ACC112 (cell line): ENCODE data around the gene RPTOR.

Experiments used
- H2AFZ ChIP-seq: fragments of 200-600 bp; sonication (generic); one replicate; pipeline ENCODE4 v1.6.0; 2017; ENCODE audit warnings: antibody characterized with exemption, low read length; ENCODE audit not compliant: unreplicated experiment
- H3K27ac ChIP-seq: fragments of 200-600 bp; sonication (generic); 2 replicates; pipeline ENCODE4 v1.5.1; 2014; ENCODE audit warnings: low read depth, mild to moderate bottlenecking, antibody characterized with exemption, low read length, moderate library complexity
- H3K27me3 ChIP-seq: fragments of 200-600 bp; sonication (generic); 2 replicates; pipeline ENCODE4 v1.6.1; 2014; ENCODE audit warnings: mild to moderate bottlenecking, antibody characterized with exemption, low read length, moderate library complexity, mixed read lengths; ENCODE audit not compliant: insufficient read depth
- H3K36me3 ChIP-seq: fragments of 200-600 bp; sonication (generic); 2 replicates; pipeline ENCODE4 v1.6.1; 2016; ENCODE audit warnings: mild to moderate bottlenecking, antibody characterized with exemption, low read length, moderate library complexity, mixed read lengths; ENCODE audit not compliant: insufficient read depth
- H3K4me1 ChIP-seq: fragments of 200-600 bp; sonication (generic); one replicate; pipeline ENCODE4 v1.6.1; 2016; ENCODE audit warnings: low read length, mixed read lengths; ENCODE audit not compliant: insufficient read depth, unreplicated experiment, control insufficient read depth
- H3K4me3 ChIP-seq: fragments of 200-600 bp; sonication (generic); 2 replicates; pipeline ENCODE4 v1.5.1; 2014; ENCODE audit warnings: mild to moderate bottlenecking, low read depth, low read length
- H3K79me2 ChIP-seq: fragments of 200-600 bp; sonication (generic); one replicate; pipeline ENCODE4 v1.6.0; 2016; ENCODE audit warnings: low read length; ENCODE audit not compliant: control insufficient read depth, unreplicated experiment, insufficient read depth

RPTOR gene

DNA sequence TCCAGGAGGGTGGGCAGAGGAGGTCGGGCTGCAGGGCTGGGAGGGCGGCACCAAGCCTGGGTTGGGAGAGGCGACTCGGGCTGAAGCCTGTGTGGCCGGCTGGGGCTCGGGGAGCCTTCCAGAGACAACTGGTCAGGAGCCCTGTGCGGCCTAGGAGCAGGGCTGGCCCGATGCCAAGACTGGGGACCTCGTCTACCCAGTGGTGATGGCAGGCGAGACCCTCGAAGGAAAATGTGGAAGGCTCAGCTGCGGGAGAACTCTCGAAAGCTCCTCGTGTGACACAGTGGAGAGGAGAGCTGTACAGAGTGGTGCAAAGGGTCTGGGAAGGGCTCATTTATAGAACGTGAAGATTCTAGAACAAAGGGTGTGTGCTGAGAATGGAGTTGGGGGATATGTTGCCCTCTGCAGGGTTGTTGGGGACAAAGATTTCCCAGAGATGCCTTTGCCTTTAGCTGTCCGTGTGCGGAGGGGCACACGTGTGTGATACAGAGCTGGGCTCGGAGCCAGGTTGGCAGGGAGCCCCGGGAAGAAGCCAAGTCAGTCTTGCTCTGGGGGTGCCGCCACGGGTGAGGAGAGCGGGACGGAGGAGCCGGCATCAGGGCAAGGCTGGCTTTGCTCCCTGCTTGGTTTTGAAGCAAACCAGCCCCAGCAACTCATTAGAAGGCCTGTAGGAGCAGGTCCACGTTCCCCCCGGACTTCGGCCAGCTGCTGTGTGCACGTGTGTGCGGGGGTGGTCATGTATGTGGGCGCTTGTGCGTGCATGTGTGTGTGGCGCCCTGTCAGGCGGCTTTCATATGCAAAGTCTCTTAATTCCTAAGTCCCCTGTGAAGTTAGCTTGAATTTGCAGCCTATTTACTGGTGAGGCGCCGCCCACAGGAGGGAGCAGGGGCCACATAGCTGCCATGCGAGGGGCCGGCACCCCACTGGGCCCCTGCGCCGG is 314.6 kb downstream of the RPTOR start:
- peaks cover 40% of the 10 kb centered on the region for H3K4me1 ChIP-seq
- peak overlapping the region; percentile 97 for H3K27ac ChIP-seq
- no peaks in the 10 kb centered on the region for H3K36me3 ChIP-seq
- H3K27me3 ChIP-seq: no peaks in the 10 kb centered on the region
- no peaks in the 10 kb centered on the region for H3K79me2 ChIP-seq
- H3K4me3 ChIP-seq: peak overlapping the region; percentile 19; the same call in 1 of the 2 replicates
- H2AFZ ChIP-seq: no peak overlapping the region

DNA sequence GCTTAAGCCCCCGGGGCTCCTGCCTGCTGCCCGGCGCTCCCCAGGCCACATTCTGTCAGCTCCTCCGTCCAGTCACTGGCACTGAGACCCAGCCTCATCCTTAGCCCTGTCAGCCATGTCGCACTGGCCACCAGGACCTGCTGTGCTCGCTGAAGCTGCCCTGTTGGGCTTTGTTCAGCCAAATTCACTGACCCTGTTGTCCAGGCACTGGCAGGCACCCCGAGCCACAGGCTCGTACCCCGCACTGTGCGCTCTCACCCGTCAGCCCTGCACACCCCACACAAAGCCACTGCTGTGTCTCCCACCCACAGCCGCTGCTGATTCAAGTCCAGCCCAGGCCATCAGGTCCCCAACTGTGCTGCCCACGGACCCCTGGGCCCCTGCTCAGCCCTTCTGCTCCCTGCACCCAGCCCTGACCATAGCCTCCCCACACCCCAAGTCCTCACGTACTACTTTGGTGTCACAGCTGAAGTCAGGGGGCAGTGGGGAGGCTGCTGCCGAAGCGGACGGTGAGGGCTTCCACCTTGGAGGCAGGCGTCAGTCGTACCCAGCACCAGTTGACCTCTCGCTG is 315.5 kb downstream of the RPTOR start:
- Histone ChIP-seq H3K4me3 (no peak overlapping the region), H2AFZ (no peak overlapping the region), H3K36me3 (no peaks in the 10 kb centered on the region), H3K79me2 (no peaks in the 10 kb centered on the region), H3K4me1 (peaks cover 40% of the 10 kb centered on the region), H3K27me3 (no peaks in the 10 kb centered on the region), H3K27ac (peak overlapping the region; percentile 97; the same call in 1 of the 2 replicates)

DNA sequence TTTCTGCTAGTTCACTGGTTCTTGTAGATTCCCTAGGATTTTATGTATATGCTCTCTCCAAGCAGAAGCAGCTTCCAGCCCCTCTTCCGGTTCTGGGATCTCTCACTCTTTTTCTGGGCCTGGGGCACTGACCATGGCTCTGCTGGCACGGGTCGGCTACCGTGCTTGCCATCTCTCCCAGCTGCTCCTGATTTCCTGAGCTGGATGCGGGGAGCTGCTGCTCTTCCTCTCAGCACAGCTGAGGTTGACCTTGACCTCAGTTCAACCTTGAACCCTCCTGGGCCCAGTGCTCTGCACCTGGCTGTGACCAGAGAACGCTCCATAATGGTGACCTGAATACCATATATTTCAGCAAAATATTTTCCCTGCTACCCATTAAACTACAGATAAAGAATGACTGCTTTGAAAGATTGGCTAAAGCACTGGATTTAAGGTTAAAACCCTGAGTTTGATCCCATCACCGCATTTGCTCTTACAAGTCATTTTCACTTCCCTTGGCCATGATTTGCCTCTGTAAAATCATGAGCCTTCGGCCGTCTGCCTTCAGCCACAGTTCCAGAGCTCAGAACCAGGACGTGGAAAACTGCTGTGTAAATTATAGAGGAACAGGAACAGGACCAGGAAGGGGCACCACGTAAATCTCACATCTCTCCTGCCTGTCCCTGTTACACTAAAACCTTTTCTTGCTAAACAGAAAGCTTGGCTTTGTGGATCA is 316.2 kb downstream of the RPTOR start:
- no peak overlapping the region for H2AFZ ChIP-seq
- no peaks in the 10 kb centered on the region for H3K36me3 ChIP-seq
- H3K4me3 ChIP-seq: no peak overlapping the region
- peak overlapping the region; percentile 7; the same call in 1 of the 2 replicates for H3K27ac ChIP-seq
- no peaks in the 10 kb centered on the region for H3K27me3 ChIP-seq
- H3K4me1 ChIP-seq: peaks cover 36% of the 10 kb centered on the region
- no peaks in the 10 kb centered on the region for H3K79me2 ChIP-seq

DNA sequence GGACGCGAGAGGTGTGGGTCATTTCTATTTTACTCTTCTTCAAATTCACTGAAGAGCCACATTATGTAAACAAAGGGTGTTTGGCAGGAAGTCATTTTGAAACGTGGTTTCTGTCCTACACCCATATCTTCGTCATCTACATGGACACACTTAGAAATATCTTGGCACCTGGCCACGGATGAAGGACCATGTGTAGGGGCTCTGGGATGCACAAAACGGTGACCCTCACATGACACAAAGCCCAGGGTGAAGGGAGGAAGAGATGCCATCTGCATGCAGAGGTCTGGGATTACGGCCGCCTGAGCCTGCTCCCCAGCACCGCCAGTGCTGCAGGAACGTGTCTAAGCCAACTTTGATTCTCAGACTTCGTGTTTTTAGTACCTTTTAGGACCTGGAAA is 316.8 kb downstream of the RPTOR start:
- Histone ChIP-seq H3K27ac (peak overlapping the region; percentile 7; the same call in 1 of the 2 replicates), H3K4me1 (peaks cover 32% of the 10 kb centered on the region), H3K27me3 (no peaks in the 10 kb centered on the region), H3K4me3 (no peak overlapping the region), H3K36me3 (no peaks in the 10 kb centered on the region), H3K79me2 (no peaks in the 10 kb centered on the region), H2AFZ (no peak overlapping the region)

DNA sequence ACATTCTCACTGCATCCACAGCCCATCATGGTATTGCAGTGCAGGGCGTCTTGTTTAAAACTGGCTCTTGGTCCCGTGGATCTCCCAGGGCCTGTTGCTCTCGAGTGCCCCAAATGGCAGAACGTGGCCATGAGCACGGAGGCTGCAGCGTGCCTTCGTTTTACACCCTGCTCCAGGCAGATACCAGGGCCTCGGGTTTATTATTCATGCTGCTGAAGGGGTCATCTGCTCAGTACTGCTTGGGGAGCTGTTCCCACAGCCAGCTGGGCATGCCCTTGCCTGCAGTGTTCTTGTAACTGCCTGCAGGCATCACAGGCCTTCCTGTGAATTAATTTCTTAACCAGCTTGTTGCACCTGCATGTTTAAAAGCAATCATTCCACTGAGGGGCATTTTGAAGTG is 317.3 kb downstream of the RPTOR start:
- H3K79me2 ChIP-seq: no peaks in the 10 kb centered on the region
- H3K27ac ChIP-seq: no peak overlapping the region
- H3K36me3 ChIP-seq: no peaks in the 10 kb centered on the region
- H2AFZ ChIP-seq: no peak overlapping the region
- peaks cover 31% of the 10 kb centered on the region for H3K4me1 ChIP-seq
- no peak overlapping the region for H3K4me3 ChIP-seq
- H3K27me3 ChIP-seq: no peaks in the 10 kb centered on the region

DNA sequence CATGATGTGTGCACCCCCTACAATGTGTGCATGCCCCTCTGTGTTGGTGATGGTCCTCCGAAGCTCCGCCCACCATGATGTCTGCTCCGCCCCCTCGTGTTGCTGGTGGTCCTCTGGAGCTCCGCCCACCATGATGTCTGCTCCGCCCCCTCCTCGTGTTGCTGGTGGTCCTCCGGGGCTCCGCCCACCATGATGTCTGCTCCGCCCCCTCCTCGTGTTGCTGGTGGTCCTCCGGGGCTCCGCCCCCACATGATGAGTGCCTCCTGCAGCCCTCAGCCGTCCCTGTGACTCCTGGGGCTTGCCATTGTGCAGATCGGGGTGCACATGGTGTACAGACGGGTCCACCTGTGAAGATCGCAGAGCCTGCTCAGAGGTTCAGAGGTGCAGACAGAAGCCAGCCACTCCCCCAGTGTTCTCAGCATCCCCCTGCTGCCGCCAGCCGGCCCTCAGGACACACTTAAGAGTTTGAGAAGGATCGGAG is 317.9 kb downstream of the RPTOR start:
- no peak overlapping the region for H3K4me3 ChIP-seq
- H2AFZ ChIP-seq: no peak overlapping the region
- no peaks in the 10 kb centered on the region for H3K36me3 ChIP-seq
- H3K27ac ChIP-seq: no peak overlapping the region
- peaks cover 24% of the 10 kb centered on the region for H3K4me1 ChIP-seq
- no peaks in the 10 kb centered on the region for H3K79me2 ChIP-seq
- no peaks in the 10 kb centered on the region for H3K27me3 ChIP-seq

DNA sequence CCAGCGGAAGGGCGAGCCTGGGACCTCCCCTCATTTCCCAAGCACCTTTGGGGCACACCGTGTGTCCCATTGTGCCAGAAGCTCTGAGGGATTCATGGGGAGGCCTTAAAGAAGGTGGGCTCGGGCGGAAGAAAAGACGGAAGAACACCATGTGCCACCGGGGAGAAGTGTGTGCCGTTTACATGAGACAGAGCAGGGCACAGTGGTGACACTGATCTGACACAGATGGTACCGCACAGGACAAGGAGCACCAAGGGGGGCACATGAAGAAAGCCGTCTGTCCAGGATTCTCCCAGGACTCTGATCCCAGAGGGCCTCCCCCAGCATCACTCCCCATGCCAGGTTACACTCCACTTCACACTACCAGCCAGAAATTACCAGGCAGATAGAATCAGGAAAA is 318.3 kb downstream of the RPTOR start:
- Histone ChIP-seq H3K36me3 (no peaks in the 10 kb centered on the region), H3K27ac (no peak overlapping the region), H3K27me3 (no peaks in the 10 kb centered on the region), H3K79me2 (no peaks in the 10 kb centered on the region), H2AFZ (no peak overlapping the region), H3K4me3 (no peak overlapping the region), H3K4me1 (peaks cover 24% of the 10 kb centered on the region)

DNA sequence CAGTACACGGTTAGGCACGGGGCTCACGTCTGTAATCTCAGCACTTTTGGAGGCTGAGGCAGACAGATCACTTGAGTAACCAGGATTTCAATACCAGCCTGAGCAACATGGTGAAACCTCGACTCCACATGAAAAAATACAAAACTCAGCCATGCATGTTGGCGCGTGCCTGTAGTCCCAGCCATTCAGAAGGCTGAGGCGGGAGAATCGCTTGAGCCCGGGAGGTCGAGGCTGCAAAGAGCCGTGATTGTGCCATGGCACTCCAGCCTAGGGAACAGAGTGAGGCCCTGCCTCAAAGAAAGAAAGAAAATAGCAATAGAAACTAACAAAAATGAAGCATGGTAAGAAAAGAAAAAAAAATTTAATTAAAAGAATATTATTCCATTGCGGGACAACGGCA is 319.0 kb downstream of the RPTOR start:
- Histone ChIP-seq H2AFZ (no peak overlapping the region), H3K27ac (no peak overlapping the region), H3K36me3 (no peaks in the 10 kb centered on the region), H3K4me3 (no peak overlapping the region), H3K79me2 (no peaks in the 10 kb centered on the region), H3K4me1 (peaks cover 18% of the 10 kb centered on the region), H3K27me3 (no peaks in the 10 kb centered on the region)

DNA sequence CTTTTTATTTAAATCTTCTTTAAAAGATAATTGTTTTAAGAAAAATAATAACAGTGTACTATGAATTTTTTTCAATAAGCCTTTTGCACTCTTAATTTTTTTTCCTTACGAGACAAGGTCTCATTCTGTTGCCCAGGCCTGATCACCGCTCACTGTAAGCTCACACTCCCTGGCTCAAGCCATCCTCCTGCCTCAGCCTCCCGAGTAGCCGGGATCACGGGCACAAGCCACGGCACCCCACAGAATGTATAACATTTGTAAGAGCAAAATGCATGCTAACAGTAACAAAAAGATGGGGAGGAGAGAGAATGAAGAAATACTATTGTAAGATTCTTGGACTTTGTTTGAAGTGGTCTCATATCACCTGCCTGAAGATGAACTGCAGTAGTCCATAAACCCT is 320.1 kb downstream of the RPTOR start:
- Histone ChIP-seq H3K36me3 (no peaks in the 10 kb centered on the region), H3K27ac (no peak overlapping the region), H2AFZ (no peak overlapping the region), H3K4me3 (no peak overlapping the region), H3K27me3 (no peaks in the 10 kb centered on the region), H3K79me2 (no peaks in the 10 kb centered on the region), H3K4me1 (peaks cover 7% of the 10 kb centered on the region)

DNA sequence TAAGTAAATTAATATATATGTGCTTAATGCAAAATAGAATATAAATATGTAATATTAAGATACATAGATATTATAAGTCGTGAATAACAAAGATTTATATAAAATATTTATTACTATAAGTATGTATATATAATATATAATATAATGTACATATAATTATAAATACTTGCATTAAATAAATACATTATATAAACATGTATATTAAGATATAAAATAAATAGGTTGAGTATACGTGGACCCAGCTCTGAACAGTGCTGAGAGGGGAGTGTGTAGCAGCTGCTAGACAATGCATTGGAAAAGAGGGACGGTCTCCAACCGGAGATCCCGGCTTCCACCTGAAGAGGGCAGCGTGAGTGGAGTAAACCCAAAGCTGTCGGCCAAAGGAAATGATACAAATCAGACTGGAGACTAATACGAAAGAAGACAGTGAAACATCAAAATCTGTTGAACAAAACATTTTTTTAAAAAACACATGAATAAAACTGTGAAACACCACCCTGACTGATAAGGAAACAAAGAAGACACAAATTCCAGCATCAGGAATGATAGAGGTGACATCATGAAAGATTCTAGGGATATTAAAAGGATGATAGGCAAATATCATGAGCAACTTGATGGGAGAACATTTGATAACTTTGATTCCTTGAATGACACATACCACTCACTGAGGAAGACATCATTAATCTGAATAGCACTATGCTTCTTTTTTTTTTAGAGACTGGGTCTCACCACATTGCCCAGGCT is 321.6 kb downstream of the RPTOR start:
- no peaks in the 10 kb centered on the region for H3K27me3 ChIP-seq
- no peaks in the 10 kb centered on the region for H3K36me3 ChIP-seq
- H3K27ac ChIP-seq: no peak overlapping the region
- no peak overlapping the region for H3K4me3 ChIP-seq
- H3K79me2 ChIP-seq: no peaks in the 10 kb centered on the region
- H3K4me1 ChIP-seq: peaks cover 5% of the 10 kb centered on the region
- H2AFZ ChIP-seq: no peak overlapping the region
